Smooth muscle cell (in vitro differentiated cells): Measurements from ENCODE around the gene CEP350. TPM values are rescaled to one million over a fixed set of nuclear protein-coding genes. Genes with fewer than 3 reads are reported as not detected.

ENCODE experiments used
- DNase-seq: peaks from one replicate; lab custom pipeline; 2025; ENCODE audit not compliant: unreplicated experiment; lab: John Stamatoyannopoulos, UW
- H2AFZ ChIP-seq: fragments of 200-600 bp; sonication (generic); 2 replicates; pipeline ENCODE4 v1.6.0; 2016; ENCODE audit warnings: antibody characterized with exemption, low read depth, mild to moderate bottlenecking
- H3F3A ChIP-seq: fragments of 200-600 bp; sonication (generic); 2 replicates; pipeline ENCODE4 v1.6.0; 2017; ENCODE audit warnings: antibody characterized with exemption, low read depth
- H3K27ac ChIP-seq: fragments of 200-600 bp; sonication (generic); 2 replicates; pipeline ENCODE4 v1.5.1; 2016; ENCODE audit warnings: low read depth, mild to moderate bottlenecking
- H3K27me3 ChIP-seq: fragments of 200-600 bp; sonication (generic); 2 replicates; pipeline ENCODE4 v1.6.1; 2016; ENCODE audit warnings: low read depth, mild to moderate bottlenecking
- H3K36me3 ChIP-seq: fragments of 200-600 bp; sonication (generic); 2 replicates; pipeline ENCODE4 v1.5.1; 2016; ENCODE audit warnings: low read depth
- H3K4me1 ChIP-seq: fragments of 200-600 bp; sonication (generic); 2 replicates; pipeline ENCODE4 v1.5.1; 2016; ENCODE audit warnings: low read depth
- H3K4me2 ChIP-seq: fragments of 200-600 bp; sonication (generic); 2 replicates; pipeline ENCODE4 v1.6.0; 2016; ENCODE audit warnings: mild to moderate bottlenecking
- H3K4me3 ChIP-seq: fragments of 200-600 bp; sonication (generic); 2 replicates; pipeline ENCODE4 v1.5.1; 2016; ENCODE audit warnings: mild to moderate bottlenecking
- H3K79me2 ChIP-seq: fragments of 200-600 bp; sonication (generic); 2 replicates; pipeline ENCODE4 v1.6.0; 2016; ENCODE audit warnings: low read depth, mild to moderate bottlenecking
- H3K9ac ChIP-seq: fragments of 200-600 bp; sonication (generic); 2 replicates; pipeline ENCODE4 v1.6.0; 2016; ENCODE audit warnings: low read depth
- H3K9me3 ChIP-seq: fragments of 200-600 bp; sonication (generic); replicated peaks from 2 replicates; pipeline ENCODE4 v1.5.1; 2016; ENCODE audit warnings: low read depth
- H4K20me1 ChIP-seq: fragments of 200-600 bp; sonication (generic); 2 replicates; pipeline ENCODE4 v1.6.0; 2016; ENCODE audit warnings: low read depth
- CTCF ChIP-seq: fragments of 200-600 bp; sonication (generic); IDR thresholded peaks from 2 replicates; pipeline ENCODE4 v1.5.1; 2017; ENCODE audit warnings: borderline replicate concordance, mild to moderate bottlenecking, antibody characterized with exemption; ENCODE audit not compliant: insufficient read depth, poor library complexity, severe bottlenecking
- WGBS: methylation state at CpG from one replicate; pipeline ENCODE4 v1.1.7; 2016; ENCODE audit warnings: low lambda C conversion rate; 5-methylcytosine and 5-hydroxymethylcytosine counted together
- polyA plus RNA-seq: library from polyadenylated mRNA; unstranded; fragments of >200 nt; fragmentation: Nextera tagmentation; extraction: Ambion mirVana; gene quantifications from 2 replicates; pipeline ENCODE4 v1.2.1, GENCODE V29; 2016
- total RNA-seq: library from RNA; depleted of rRNA; stranded (reverse); fragments of >200 nt; gene quantifications from 2 replicates; pipeline ENCODE4 v1.2.3, GENCODE V29; 2014

The CEP350 gene
- total and polyA plus RNA-seq, 2 experiments from 2014 or later = 17.0 to 35.9 TPM

- Histone ChIP-seq H3K36me3 (no peaks in the 10 kb centered on the region), H3F3A (peaks cover 2% of the 10 kb centered on the region), H4K20me1 (no peaks in the 10 kb centered on the region), H3K4me2 (no peak overlapping the region), H3K4me1 (no peaks in the 10 kb centered on the region), H3K79me2 (no peaks in the 10 kb centered on the region), H3K27ac (no peak overlapping the region), H3K4me3 (no peak overlapping the region), H3K9me3 (no peaks in the 10 kb centered on the region), H3K9ac (no peak overlapping the region), H2AFZ (no peak overlapping the region), H3K27me3 (no peaks in the 10 kb centered on the region)
- no peak for DNase-seq
- TF ChIP-seq CTCF = no peak
- 74% methylated on average over 14 of the region's 14 CpGs for WGBS
These were observed 162.6 kb downstream of the CEP350 start for GRCh38 chr1:180116964-180117763.

GRCh38 chr1:180117764-180118116, 163.1 kb downstream of the CEP350 start:
- no peak for TF ChIP-seq CTCF
- 94% methylated on average over 2 of the region's 2 CpGs for WGBS

GRCh38 chr1:180119837-180120236, 165.2 kb downstream of the CEP350 start:
- H3K4me2 ChIP-seq = no peak overlapping the region
- no peaks in the 10 kb centered on the region for H3K27me3 ChIP-seq
- DNase-seq = no peak
- TF ChIP-seq CTCF = no peak
- H3F3A ChIP-seq = no peaks in the 10 kb centered on the region
- H3K79me2 ChIP-seq = no peaks in the 10 kb centered on the region
- H4K20me1 ChIP-seq = no peaks in the 10 kb centered on the region
- H3K9me3 ChIP-seq = no peaks in the 10 kb centered on the region
- H3K4me3 ChIP-seq = no peak overlapping the region
- H3K9ac ChIP-seq = no peak overlapping the region
- H3K36me3 ChIP-seq = no peaks in the 10 kb centered on the region
- H3K27ac ChIP-seq = no peak overlapping the region
- H3K4me1 ChIP-seq = no peaks in the 10 kb centered on the region
- WGBS = 100% methylated on average over 2 of the region's 2 CpGs
- H2AFZ ChIP-seq = no peak overlapping the region

More at GRCh38 chr1:180117764-180118116, 163.1 kb downstream of the CEP350 start:
- H3K9ac ChIP-seq = no peak overlapping the region
- H3K4me2 ChIP-seq = peak overlapping the region; percentile 12
- H2AFZ ChIP-seq = no peak overlapping the region
- H3K27me3 ChIP-seq = no peaks in the 10 kb centered on the region
- no peaks in the 10 kb centered on the region for H3K9me3 ChIP-seq
- no peak overlapping the region for H3K27ac ChIP-seq
- H4K20me1 ChIP-seq = no peaks in the 10 kb centered on the region
- H3K4me3 ChIP-seq = no peak overlapping the region
- no peaks in the 10 kb centered on the region for H3K36me3 ChIP-seq
- H3K4me1 ChIP-seq = no peaks in the 10 kb centered on the region
- no peaks in the 10 kb centered on the region for H3K79me2 ChIP-seq
- DNase-seq = no peak
- peaks cover 2% of the 10 kb centered on the region for H3F3A ChIP-seq

- DNase-seq = no peak
- Histone ChIP-seq H3K36me3 (no peaks in the 10 kb centered on the region), H3F3A (no peaks in the 10 kb centered on the region), H3K4me1 (no peaks in the 10 kb centered on the region), H4K20me1 (no peaks in the 10 kb centered on the region), H2AFZ (no peak overlapping the region), H3K27ac (no peak overlapping the region), H3K9me3 (no peaks in the 10 kb centered on the region), H3K79me2 (no peaks in the 10 kb centered on the region), H3K4me2 (no peak overlapping the region), H3K9ac (no peak overlapping the region), H3K4me3 (no peak overlapping the region), H3K27me3 (no peaks in the 10 kb centered on the region)
- 96% methylated on average over 4 of the region's 4 CpGs for WGBS
- TF ChIP-seq CTCF = no peak
These were observed 168.9 kb downstream of the CEP350 start for GRCh38 chr1:180123463-180123936.
